H9 (cell line): ENCODE results near the gene NUDT16L1. TPM values are rescaled to one million over a fixed set of nuclear protein-coding genes. Genes with fewer than 3 reads are reported as not detected.
A peak's percentile ranks its signal among the peaks of the same experiment; 100 is the strongest.

Experiments used
- DNase-seq: peaks from one replicate; pipeline ENCODE4 v3.0.0-alpha.2; 2017
- H2AFZ ChIP-seq: one replicate; pipeline ENCODE4 v1.6.1; 2013; ENCODE audit warnings: mild to moderate bottlenecking, low read length, control low read depth, moderate library complexity
- H2AK5ac ChIP-seq: 2 replicates; pipeline ENCODE4 v1.6.1; 2013; ENCODE audit warnings: low read length, control low read depth, mixed read lengths; ENCODE audit not compliant: insufficient read length
- H2BK120ac ChIP-seq: one replicate; pipeline ENCODE4 v1.6.1; 2013; ENCODE audit warnings: low read depth, mild to moderate bottlenecking, low read length, control low read depth, inconsistent platforms; ENCODE audit not compliant: poor library complexity, severe bottlenecking
- H2BK12ac ChIP-seq: 2 replicates; pipeline ENCODE4 v1.6.1; 2013; ENCODE audit warnings: low read length, control low read depth, mixed read lengths, low read depth; ENCODE audit not compliant: insufficient read length
- H2BK15ac ChIP-seq: 2 replicates; pipeline ENCODE4 v1.6.1; 2013; ENCODE audit warnings: low read depth, low read length, control low read depth
- H2BK20ac ChIP-seq: one replicate; pipeline ENCODE4 v1.6.1; 2013; ENCODE audit warnings: low read depth, mild to moderate bottlenecking, low read length, control low read depth, inconsistent platforms; ENCODE audit not compliant: poor library complexity, severe bottlenecking
- H2BK5ac ChIP-seq: 2 replicates; pipeline ENCODE4 v1.6.1; 2013; ENCODE audit warnings: low read length, control low read depth, mixed read lengths; ENCODE audit not compliant: insufficient read length
- H3K14ac ChIP-seq: 2 replicates; pipeline ENCODE4 v1.6.1; 2013; ENCODE audit warnings: low read length, control low read depth; ENCODE audit not compliant: insufficient read depth
- H3K18ac ChIP-seq: 2 replicates; pipeline ENCODE4 v1.6.1; 2013; ENCODE audit warnings: low read depth, mild to moderate bottlenecking, mixed read lengths, low read length, control low read depth; ENCODE audit not compliant: insufficient read length
- H3K23ac ChIP-seq: 2 replicates; pipeline ENCODE4 v1.6.1; 2013; ENCODE audit warnings: low read length, control low read depth, mixed read lengths, low read depth; ENCODE audit not compliant: insufficient read length
- H3K23me2 ChIP-seq: 2 replicates; pipeline ENCODE4 v1.6.1; 2013; ENCODE audit warnings: low read depth, mild to moderate bottlenecking, mixed read lengths, low read length, control low read depth; ENCODE audit not compliant: insufficient read length, poor library complexity, severe bottlenecking
- H3K27ac ChIP-seq: 2 replicates; pipeline ENCODE4 v1.5.1; 2013; ENCODE audit warnings: low read length, control low read depth, mixed read lengths, low read depth; ENCODE audit not compliant: insufficient read length
- H3K27me3 ChIP-seq: 2 replicates; pipeline ENCODE4 v1.6.1; 2013; ENCODE audit warnings: low read length, control low read depth, inconsistent platforms; ENCODE audit not compliant: insufficient read depth
- H3K4ac ChIP-seq: 2 replicates; pipeline ENCODE4 v1.6.1; 2013; ENCODE audit warnings: low read depth, mild to moderate bottlenecking, control low read depth, inconsistent platforms, low read length, moderate library complexity
- H3K4me1 ChIP-seq: 2 replicates; pipeline ENCODE4 v1.6.1; 2013; ENCODE audit warnings: low read length, control low read depth, inconsistent platforms; ENCODE audit not compliant: insufficient read depth
- H3K4me2 ChIP-seq: 2 replicates; pipeline ENCODE4 v1.6.1; 2013; ENCODE audit warnings: low read length, control low read depth, mixed read lengths; ENCODE audit not compliant: insufficient read length, insufficient read depth
- H3K56ac ChIP-seq: 2 replicates; pipeline ENCODE4 v1.6.1; 2013; ENCODE audit warnings: low read depth, mild to moderate bottlenecking, mixed read lengths, low read length, control low read depth; ENCODE audit not compliant: insufficient read length
- H3K79me1 ChIP-seq: 2 replicates; pipeline ENCODE4 v1.6.1; 2013; ENCODE audit warnings: low read depth, mild to moderate bottlenecking, moderate library complexity, low read length, control low read depth, inconsistent platforms; ENCODE audit not compliant: insufficient read depth, poor library complexity, severe bottlenecking
- H3K79me2 ChIP-seq: 2 replicates; pipeline ENCODE4 v1.6.1; 2013; ENCODE audit warnings: low read length, control low read depth, inconsistent platforms; ENCODE audit not compliant: insufficient read depth
- H3K9ac ChIP-seq: 2 replicates; pipeline ENCODE4 v1.6.1; 2013; ENCODE audit warnings: low read length, control low read depth, mixed read lengths; ENCODE audit not compliant: insufficient read length; ENCODE audit errors: extremely low read depth
- H3K9me3 ChIP-seq: one replicate; pipeline ENCODE4 v1.6.1; 2013; ENCODE audit warnings: low read depth, low read length, inconsistent platforms; ENCODE audit not compliant: control insufficient read depth
- H3T11ph ChIP-seq: one replicate; pipeline ENCODE4 v1.6.1; 2013; ENCODE audit warnings: mild to moderate bottlenecking, low read length, control low read depth, inconsistent platforms
- H4K20me1 ChIP-seq: one replicate; pipeline ENCODE4 v1.6.1; 2013; ENCODE audit not compliant: control insufficient read depth, insufficient read length, insufficient read depth
- H4K5ac ChIP-seq: 2 replicates; pipeline ENCODE4 v1.6.1; 2013; ENCODE audit warnings: low read depth, mild to moderate bottlenecking, mixed read lengths, low read length, control low read depth; ENCODE audit not compliant: insufficient read length
- H4K8ac ChIP-seq: replicated peaks from 2 replicates; pipeline ENCODE4 v1.6.1; 2013; ENCODE audit warnings: low read length, control low read depth, mixed read lengths, low read depth; ENCODE audit not compliant: insufficient read length
- H4K91ac ChIP-seq: 2 replicates; pipeline ENCODE4 v1.6.1; 2013; ENCODE audit warnings: low read depth, mild to moderate bottlenecking, moderate library complexity, mixed read lengths, low read length, control low read depth; ENCODE audit not compliant: insufficient read length
- H3K27ac Mint-ChIP-seq, 3 experiments: 2 replicates in 2 of 3; 3 replicates in 1 of 3; pipeline ENCODE4 v1.8.0; 2020 to 2021; ENCODE audit warnings: mixed read lengths in 3 of 3, mild to moderate bottlenecking in 1 of 3, moderate library complexity in 1 of 3
- H3K27me3 Mint-ChIP-seq: 2 replicates; pipeline ENCODE4 v1.8.0; 2021; ENCODE audit warnings: low read depth, mild to moderate bottlenecking, moderate library complexity, mixed read lengths
- H3K36me3 Mint-ChIP-seq, 3 experiments: 2 replicates in 2 of 3; 3 replicates in 1 of 3; pipeline ENCODE4 v1.8.0; 2020 to 2021; ENCODE audit warnings: low read depth in 3 of 3, mixed read lengths in 3 of 3; ENCODE audit not compliant: insufficient read depth in 1 of 3
- H3K4me1 Mint-ChIP-seq, 2 experiments: 2 replicates each; pipeline ENCODE4 v1.8.0; 2020; ENCODE audit warnings: mixed read lengths in 2 of 2
- H3K4me3 Mint-ChIP-seq, 2 experiments: 2 replicates in 1 of 2; 3 replicates in 1 of 2; pipeline ENCODE4 v1.8.0; 2020 to 2021; ENCODE audit warnings: mild to moderate bottlenecking in 2 of 2, mixed read lengths in 2 of 2, moderate library complexity in 1 of 2
- H3K9me3 Mint-ChIP-seq, 2 experiments: 2 replicates in 1 of 2; 3 replicates in 1 of 2; pipeline ENCODE4 v1.8.0; 2020; ENCODE audit warnings: mild to moderate bottlenecking in 2 of 2, mixed read lengths in 2 of 2, moderate library complexity in 1 of 2
- CTCF ChIP-seq: fragments of 200-600 bp; sonication (generic); conservative IDR thresholded peaks from 3 replicates; pipeline ENCODE4 v1.8.0; 2021; ENCODE audit warnings: antibody characterized with exemption, mild to moderate bottlenecking
- WGBS: extraction: QIAGEN DNeasy Blood & Tissue Kit; methylation state at CpG from one replicate; pipeline ENCODE4 v1.1.7; 2013; ENCODE audit warnings: missing lambda C conversion rate, low lambda C conversion rate, mixed read lengths; ENCODE audit not compliant: insufficient read length; ENCODE audit errors: extremely low coverage; 5-methylcytosine and 5-hydroxymethylcytosine counted together
- total RNA-seq: library from RNA; stranded (reverse); gene quantifications from 2 replicates; pipeline ENCODE4 v1.2.1, GENCODE V29; 2021

The NUDT16L1 gene
- total RNA-seq, 1 experiment from 2014 or later, result 49.4 TPM

- Mint-ChIP-seq H3K4me1 (no peaks in the 10 kb centered on the region), H3K4me3 (no peak overlapping the region), H3K27me3 (no peaks in the 10 kb centered on the region), H3K36me3 (peaks cover 16 to 73% (median 46%) of the 10 kb centered on the region in 3 experiments; a peak in 6 of 7 replicates), H3K9me3 (no peaks in the 10 kb centered on the region; a peak in 1 of 5 replicates), H3K27ac (0 out of 7 replicates have a peak overlapping the region, but pooled peaks of 1 of the 3 experiments have one; percentile 39)
- H3K23ac ChIP-seq, result no peak overlapping the region
- H2BK5ac ChIP-seq, result no peak overlapping the region
- H3K14ac ChIP-seq, result no peak overlapping the region
- H2BK120ac ChIP-seq, result no peak overlapping the region
- H3K18ac ChIP-seq, result no peak overlapping the region
- H3T11ph ChIP-seq, result no peak overlapping the region
- no peaks in the 10 kb centered on the region for H3K79me2 ChIP-seq
- H3K27me3 ChIP-seq, result no peaks in the 10 kb centered on the region
- no peaks in the 10 kb centered on the region for H4K20me1 ChIP-seq
- no peak overlapping the region for H3K27ac ChIP-seq
- H4K91ac ChIP-seq, result no peak overlapping the region
- H2BK20ac ChIP-seq, result no peak overlapping the region
- no peaks in the 10 kb centered on the region for H3K23me2 ChIP-seq
- DNase-seq, result no peak
- no peak overlapping the region for H3K4me2 ChIP-seq
- no peak overlapping the region for H4K8ac ChIP-seq
- H3K9me3 ChIP-seq, result no peaks in the 10 kb centered on the region
- no peak overlapping the region for H2BK12ac ChIP-seq
- H3K79me1 ChIP-seq, result no peaks in the 10 kb centered on the region
- H3K4ac ChIP-seq, result no peak overlapping the region
- TF ChIP-seq CTCF, result no peak
- H2BK15ac ChIP-seq, result no peak overlapping the region
- H2AFZ ChIP-seq, result no peak overlapping the region
- H4K5ac ChIP-seq, result no peak overlapping the region
- no peak overlapping the region for H2AK5ac ChIP-seq
- no peaks in the 10 kb centered on the region for H3K4me1 ChIP-seq
- no peak overlapping the region for H3K9ac ChIP-seq
- no peak overlapping the region for H3K56ac ChIP-seq
- WGBS, result no CpG with 5 or more reads among the region's 12 CpGs
Observed at GRCh38 chr16:4654964-4655590, 38.3 kb upstream of the NUDT16L1 start.
